HG02852 (cell line): ENCODE measurements around the gene MEIS2.

Experiments used
- ATAC-seq: cut with Tn5 transposase; IDR thresholded peaks from one replicate; pipeline ENCODE4 v1.9.1; 2021; ENCODE audit warnings: mild to moderate bottlenecking, moderate library complexity; ENCODE audit not compliant: unreplicated experiment

MEIS2 gene

DNA sequence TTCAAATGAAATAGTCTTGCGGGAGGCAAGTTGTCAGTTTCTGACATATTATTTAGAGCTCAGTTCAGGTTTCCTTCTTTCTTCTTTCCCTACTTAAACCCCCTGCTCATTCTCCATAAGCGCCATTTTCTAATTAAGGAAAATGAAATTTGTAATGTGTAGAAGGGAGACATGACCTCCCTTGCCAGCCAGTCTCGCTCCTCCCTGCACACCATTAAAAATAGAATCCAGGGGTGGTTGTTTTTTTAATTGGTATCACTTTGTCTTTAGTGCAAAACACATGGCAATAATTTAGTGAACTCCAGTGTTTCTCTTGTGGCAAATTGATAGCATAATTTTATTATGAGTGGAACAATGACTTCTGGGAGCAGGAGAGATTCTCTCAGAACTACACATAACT is 160.1 kb downstream of the MEIS2 start:
- no peak for ATAC-seq

DNA sequence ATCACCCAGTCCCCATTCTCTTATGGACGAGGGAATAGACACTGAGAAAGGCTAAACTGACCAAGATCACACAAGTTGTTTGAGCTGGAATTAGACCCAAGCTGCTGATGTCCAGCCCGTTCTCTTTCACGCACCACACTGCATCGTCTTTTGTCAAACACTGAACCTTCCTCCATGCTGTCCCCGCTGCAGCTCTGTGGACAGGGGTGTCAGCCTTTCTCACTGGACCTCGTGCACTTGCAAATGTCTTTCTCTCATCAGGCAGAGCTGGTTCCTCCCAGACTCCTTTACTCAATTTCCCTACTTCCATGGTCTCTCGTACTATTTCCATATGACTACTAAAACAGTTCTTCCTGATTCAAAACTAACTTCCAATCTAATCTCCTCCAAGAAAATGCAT is 161.6 kb downstream of the MEIS2 start:
- ATAC-seq: no peak

GRCh38 chr15:36938131-36938530 is 162.2 kb downstream of the MEIS2 start:
- ATAC-seq: no peak

GRCh38 chr15:36936613-36937012 is 163.7 kb downstream of the MEIS2 start:
- ATAC-seq: no peak

- no peak for ATAC-seq
Measured at GRCh38 chr15:36933255-36933990, 166.9 kb downstream of the MEIS2 start.

- ATAC-seq: no peak
Measured at GRCh38 chr15:36932070-36932469, 168.3 kb downstream of the MEIS2 start.

GRCh38 chr15:36931434-36931833 is 168.9 kb downstream of the MEIS2 start:
- no peak for ATAC-seq

DNA sequence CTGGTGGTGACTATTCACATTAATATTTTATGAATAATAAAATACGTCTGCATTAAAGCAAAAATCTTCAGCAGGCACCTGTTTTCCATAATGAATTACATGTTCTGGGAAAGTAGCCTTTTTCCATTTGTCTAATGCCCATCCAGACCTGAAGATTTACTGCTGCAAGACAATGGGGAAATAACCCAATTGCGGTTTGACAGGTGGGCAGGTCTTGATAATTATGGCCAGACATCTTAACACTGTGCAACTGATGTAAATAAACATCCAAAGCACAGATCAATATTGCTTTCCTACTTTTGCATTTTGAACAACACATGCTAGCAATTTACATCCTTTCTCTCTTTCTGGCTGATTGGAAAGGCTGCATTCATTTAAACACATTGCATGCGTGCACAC is 173.9 kb downstream of the MEIS2 start:
- no peak for ATAC-seq

DNA sequence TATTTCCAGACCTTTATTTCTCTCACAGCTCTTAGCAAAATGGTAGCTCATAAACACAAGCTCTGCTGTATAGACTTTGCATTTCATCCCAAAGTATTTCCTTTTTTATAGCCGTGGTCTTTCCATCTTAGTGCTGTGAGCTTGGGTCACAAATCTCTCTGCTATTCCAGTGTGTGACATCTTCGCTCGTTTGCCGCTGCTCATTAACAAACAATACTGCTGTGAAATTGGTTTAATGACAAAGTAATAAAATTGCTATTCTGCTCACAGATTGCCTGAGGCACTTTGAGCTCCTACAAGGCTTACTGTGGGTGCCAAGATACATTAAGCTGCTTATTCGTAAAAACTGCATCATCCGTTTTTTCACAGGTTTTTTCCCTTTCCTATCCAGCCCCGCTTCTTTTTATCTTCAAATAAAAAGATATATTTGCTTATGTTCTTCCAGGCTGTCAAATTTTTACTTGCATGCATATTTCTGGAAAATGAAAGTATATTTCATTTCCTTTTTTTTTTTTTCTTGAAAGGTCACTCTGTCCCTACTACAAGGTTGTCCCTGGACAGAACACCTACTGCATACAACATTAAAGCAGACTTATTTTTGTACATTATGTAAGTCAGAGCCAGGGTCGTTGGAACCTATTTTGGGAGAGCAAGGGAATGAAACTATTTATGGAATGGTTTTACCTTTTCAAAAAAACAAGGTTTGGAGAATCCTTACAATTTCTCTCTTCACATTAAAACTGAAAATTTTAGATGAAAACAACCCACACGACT is 174.5 kb downstream of the MEIS2 start:
- ATAC-seq: no peak

- ATAC-seq: no peak
Measured at GRCh38 chr15:36925049-36925448, 175.3 kb downstream of the MEIS2 start.

- ATAC-seq: no peak
Measured at GRCh38 chr15:36924034-36924433, 176.3 kb downstream of the MEIS2 start.

- ATAC-seq: no peak
Measured at GRCh38 chr15:36921484-36922091, 178.8 kb downstream of the MEIS2 start.

DNA sequence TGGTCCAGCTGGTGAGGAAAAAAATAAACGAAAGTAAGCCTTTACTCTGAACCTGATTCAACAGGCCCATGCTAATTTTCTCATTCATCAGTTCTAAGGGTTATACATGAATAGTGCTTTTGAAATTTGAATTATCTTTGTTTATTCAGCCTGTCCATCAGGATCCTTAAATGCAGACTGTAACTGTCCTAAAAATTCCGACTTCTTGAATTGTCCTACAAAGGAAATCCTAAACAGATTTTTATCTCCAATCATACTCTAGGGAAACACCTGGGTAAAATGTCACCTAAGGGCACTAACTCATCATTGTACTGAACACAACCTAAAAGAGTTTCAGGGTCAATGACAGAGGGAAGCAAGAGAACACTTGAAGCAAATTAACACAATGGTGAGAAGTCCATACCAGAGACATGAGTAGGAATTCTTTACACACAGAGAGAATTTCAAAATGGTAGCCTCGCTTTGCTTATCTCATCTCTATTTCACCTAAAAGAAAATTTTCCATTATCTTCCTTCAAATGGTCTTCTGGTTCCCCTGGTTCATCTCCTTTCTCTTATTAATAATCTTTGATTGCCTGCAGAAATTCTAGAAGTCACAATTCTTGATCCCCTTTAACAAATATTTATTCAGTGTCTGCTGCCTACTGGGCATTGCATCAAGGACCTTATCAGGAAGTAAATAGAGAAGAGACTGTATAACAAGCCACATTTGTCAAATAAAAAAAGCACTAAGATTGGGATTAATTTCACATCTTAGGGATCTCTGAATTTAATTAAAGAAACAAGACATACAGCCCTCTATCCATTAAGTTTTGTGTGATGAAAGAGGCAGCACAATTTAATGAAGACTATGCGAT is 182.7 kb downstream of the MEIS2 start:
- ATAC-seq: no peak

- no peak for ATAC-seq
Measured at GRCh38 chr15:36914960-36915808, 185.2 kb downstream of the MEIS2 start.

GRCh38 chr15:36914466-36914865 is 185.9 kb downstream of the MEIS2 start:
- ATAC-seq: no peak

DNA sequence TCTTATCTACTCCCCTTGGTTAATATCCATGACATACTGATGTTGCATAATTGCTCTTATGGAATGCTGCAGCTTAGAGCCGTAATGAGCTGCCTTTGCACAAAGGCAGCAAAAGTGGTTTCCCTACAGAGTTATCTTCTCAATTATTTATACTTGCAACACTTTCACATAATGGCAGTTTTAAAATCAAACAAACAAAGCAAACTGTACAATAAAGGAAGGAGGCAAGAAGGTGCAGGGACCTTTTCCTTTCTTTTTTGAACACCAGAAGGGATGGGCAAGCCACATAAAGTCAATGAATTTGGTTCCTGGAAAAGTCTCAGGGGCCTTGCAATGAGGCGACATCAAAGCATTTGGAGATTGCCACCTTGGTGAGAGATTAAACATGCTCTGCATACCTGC is 188.0 kb downstream of the MEIS2 start:
- ATAC-seq: no peak

DNA sequence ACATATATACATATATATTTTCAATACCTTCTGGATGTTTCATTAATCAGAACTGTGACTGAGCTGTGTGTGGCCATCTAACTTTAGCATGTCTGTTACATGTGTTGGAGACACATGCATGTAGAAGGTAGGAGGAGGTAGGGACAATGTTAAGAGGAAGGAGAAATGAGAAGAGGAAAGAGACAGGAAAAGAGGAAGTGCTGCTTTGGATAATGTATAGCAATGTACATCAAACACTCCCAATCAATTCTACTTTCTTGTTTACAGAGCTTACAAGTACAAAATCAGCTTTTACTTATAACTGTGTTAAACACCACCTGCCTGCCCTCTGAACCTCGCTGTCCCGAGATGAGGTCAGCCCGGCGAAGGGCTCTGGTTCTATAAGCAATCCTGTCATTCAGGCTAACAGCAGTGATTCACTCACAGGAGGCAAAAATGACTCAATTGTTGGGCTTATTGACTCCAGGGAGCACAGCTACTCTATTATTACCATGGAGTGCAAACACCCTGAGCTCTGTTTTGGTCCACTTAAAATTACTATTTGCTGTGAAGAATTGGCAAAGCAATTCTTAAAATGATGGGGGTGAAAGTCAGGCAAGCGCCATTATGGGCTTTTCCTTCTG is 188.9 kb downstream of the MEIS2 start:
- no peak for ATAC-seq

GRCh38 chr15:36908991-36909390 is 191.4 kb downstream of the MEIS2 start:
- ATAC-seq: no peak

DNA sequence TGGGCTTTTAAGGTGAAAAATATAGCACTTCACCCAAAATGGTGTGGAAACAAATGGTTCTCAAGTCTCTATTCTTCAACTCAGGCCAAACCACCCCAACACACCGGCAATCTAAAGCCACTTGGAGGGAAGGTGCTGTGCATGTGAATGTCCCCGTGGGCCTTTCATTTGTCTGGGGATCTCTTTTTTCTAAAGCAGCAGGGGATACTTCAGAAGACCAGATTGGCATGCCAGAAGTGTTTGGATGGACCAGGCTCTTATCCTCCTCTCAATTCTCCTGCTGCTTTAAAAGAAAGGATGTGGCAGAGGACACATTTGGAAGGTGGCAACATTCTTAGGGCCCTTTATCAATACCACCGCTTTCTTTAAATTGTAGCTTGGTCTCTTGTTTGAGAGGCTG is 193.1 kb downstream of the MEIS2 start:
- no peak for ATAC-seq

DNA sequence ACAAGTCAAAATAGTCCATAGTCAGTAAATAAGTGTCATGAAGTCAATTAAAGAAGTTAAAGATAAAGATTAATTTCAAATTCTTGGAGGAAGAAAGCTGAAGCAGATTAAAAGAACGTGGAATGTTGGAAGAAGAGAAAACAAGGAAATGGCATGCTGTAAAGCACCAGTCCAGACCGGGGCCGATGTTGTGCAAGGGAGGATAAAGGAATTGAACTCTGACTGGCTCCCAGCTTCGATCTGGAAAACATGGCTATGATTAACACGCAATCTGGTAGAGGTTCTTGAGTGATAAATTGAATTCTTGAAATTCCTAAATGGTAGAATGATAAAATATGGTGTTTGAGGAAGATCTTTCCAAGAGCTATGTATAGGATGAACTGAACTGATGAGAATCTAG is 194.4 kb downstream of the MEIS2 start:
- no peak for ATAC-seq
